ENCODE results near the gene CPNE5. TPM values are rescaled to one million over a fixed set of nuclear protein-coding genes. Genes with fewer than 3 reads are reported as not detected.

The CPNE5 gene
- total and polyA plus RNA-seq, 9 of the 15 experiments (the other 6 are each of a cell fraction or from before 2014, with no cell fraction given): 0.14 to 1.0 (median 0.46) TPM; not detected in 2

- BruUV-seq (replicated peaks): no TSS peak
- Histone ChIP-seq H3K9me3 (replicated peaks; ENCODE audit: control insufficient read depth, insufficient read depth, low read depth, low read length) (no peaks in the 10 kb centered on the region), H3K79me2 (ENCODE audit: control insufficient read depth, insufficient read depth, low read length) (peaks cover 64% of the 10 kb centered on the region), H3K4me1 (replicated peaks in 1 of 2; ENCODE audit: control insufficient read depth in 2 of 2, insufficient read depth in 2 of 2, low read length in 2 of 2) (peaks cover 17 to 37% of the 10 kb centered on the region in 2 experiments; a peak in 4 of 5 replicates), H2AFZ (ENCODE audit: low read depth, low read length) (peak overlapping the region; percentile 52), H3K9ac (ENCODE audit: insufficient read depth in 1 of 2, low read depth in 2 of 2, low read length in 2 of 2) (peak overlapping the region; percentile 53 to 88; a peak in 3 of 4 replicates), H4K20me1 (replicated peaks; ENCODE audit: control insufficient read depth, insufficient read depth, low read length) (no peaks in the 10 kb centered on the region), H3K36me3 (ENCODE audit: control insufficient read depth, insufficient read depth, low read length) (peaks cover 9% of the 10 kb centered on the region; the same call in 2 of the 3 replicates), H3K27ac (ENCODE audit: extremely low read depth, low read depth, low read length) (peak overlapping the region; percentile 90), H3K27me3 (ENCODE audit: control insufficient read depth in 2 of 2, insufficient read depth in 2 of 2, low read length in 2 of 2) (no peaks in the 10 kb centered on the region), H3K9me1 (ENCODE audit: control insufficient read depth, insufficient read depth, low read length) (no peaks in the 10 kb centered on the region), H3K4me3 (peak overlapping the region; percentile 64), H3K4me2 (ENCODE audit: insufficient read depth, low read length) (peak overlapping the region; percentile 88)
- WGBS (ENCODE audit: insufficient coverage, low coverage, missing lambda C conversion rate): under 1% methylated on average over 10 of the region's 10 CpGs
- peak in 1 of 4 experiments; percentile 51 for DNase-seq (ENCODE audit: extremely low read depth in 1 of 4, low spot score in 3 of 4)
- FAIRE-seq: no peak
- peak; percentile 56 for ATAC-seq
- intact Hi-C loops (cut with micrococcal nuclease): loop anchor here (5.0 to 10.0 kb wide), 3 partner anchors 100 to 328 kb away; partner anchors contain the start of gene MTCH1
- in situ Hi-C loops (cut with MboI): no loop called here
- ChIA-PET POLR2A (interaction anchor here (1.0 to 5.8 kb wide), 5 partner anchors 11 to 60 kb away, joined by 3 to 79 read pairs (median 4); partner anchors contain the start of gene PPIL1), CTCF (ENCODE audit: low intra/inter-chr PET ratio) (no interaction called here)
- TF ChIP-seq, protein P1, sequence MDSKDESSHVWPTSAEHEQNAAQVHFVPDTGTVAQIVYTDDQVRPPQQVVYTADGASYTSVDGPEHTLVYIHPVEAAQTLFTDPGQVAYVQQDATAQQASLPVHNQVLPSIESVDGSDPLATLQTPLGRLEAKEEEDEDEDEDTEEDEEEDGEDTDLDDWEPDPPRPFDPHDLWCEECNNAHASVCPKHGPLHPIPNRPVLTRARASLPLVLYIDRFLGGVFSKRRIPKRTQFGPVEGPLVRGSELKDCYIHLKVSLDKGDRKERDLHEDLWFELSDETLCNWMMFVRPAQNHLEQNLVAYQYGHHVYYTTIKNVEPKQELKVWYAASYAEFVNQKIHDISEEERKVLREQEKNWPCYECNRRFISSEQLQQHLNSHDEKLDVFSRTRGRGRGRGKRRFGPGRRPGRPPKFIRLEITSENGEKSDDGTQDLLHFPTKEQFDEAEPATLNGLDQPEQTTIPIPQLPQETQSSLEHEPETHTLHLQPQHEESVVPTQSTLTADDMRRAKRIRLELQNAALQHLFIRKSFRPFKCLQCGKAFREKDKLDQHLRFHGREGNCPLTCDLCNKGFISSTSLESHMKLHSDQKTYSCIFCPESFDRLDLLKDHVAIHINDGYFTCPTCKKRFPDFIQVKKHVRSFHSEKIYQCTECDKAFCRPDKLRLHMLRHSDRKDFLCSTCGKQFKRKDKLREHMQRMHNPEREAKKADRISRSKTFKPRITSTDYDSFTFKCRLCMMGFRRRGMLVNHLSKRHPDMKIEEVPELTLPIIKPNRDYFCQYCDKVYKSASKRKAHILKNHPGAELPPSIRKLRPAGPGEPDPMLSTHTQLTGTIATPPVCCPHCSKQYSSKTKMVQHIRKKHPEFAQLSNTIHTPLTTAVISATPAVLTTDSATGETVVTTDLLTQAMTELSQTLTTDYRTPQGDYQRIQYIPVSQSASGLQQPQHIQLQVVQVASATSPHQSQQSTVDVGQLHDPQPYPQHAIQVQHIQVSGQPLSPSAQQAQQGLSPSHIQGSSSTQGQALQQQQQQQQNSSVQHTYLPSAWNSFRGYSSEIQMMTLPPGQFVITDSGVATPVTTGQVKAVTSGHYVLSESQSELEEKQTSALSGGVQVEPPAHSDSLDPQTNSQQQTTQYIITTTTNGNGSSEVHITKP (IDR thresholded peaks at IDR 0.05; ENCODE audit: partially characterized antibody): peak; percentile 76
- TF ChIP-seq KAT7 (CRISPR knock-in tag; IDR thresholded peaks at IDR 0.05; ENCODE audit: borderline replicate concordance) (0 out of 2 replicates have a peak, but pooled peaks have one; percentile 29), POLR2A (conservative IDR thresholded peaks at IDR 0.05) (peak; percentile 78), HLTF (IDR thresholded peaks at IDR 0.05) (peak; percentile 86; the same call in 1 of the 2 replicates), SMAD4 (CRISPR knock-in tag; conservative IDR thresholded peaks at IDR 0.05) (0 out of 2 replicates have a peak, but pooled peaks have one; percentile 35), NCOA1 (IDR thresholded peaks at IDR 0.05; ENCODE audit: low read depth) (0 out of 2 replicates have a peak, but pooled peaks have one; percentile 35), BCOR (IDR thresholded peaks at IDR 0.05) (peak; percentile 42; the same call in 1 of the 2 replicates), DMBX1 (CRISPR knock-in tag; IDR thresholded peaks at IDR 0.05; ENCODE audit: borderline replicate concordance) (peak; percentile 32; the same call in 1 of the 2 replicates), TCF3 (CRISPR knock-in tag; IDR thresholded peaks at IDR 0.05) (no peak), ARNT (IDR thresholded peaks at IDR 0.05) (peak in 1 of 2 experiments; percentile 9; a peak in 1 of 4 replicates), SNIP1 (IDR thresholded peaks at IDR 0.05; ENCODE audit: low read depth) (0 out of 2 replicates have a peak, but pooled peaks have one; percentile 55), SREBF1 (IDR thresholded peaks at IDR 0.05; ENCODE audit: borderline replicate concordance, low read depth, low read length) (peak; percentile 94; the same call in 1 of the 2 replicates), SMARCA4 (IDR thresholded peaks at IDR 0.05) (peak; percentile 55), KAT8 (IDR thresholded peaks at IDR 0.05; ENCODE audit: low read depth) (0 out of 2 replicates have a peak, but pooled peaks have one; percentile 24), THRB (CRISPR knock-in tag; conservative IDR thresholded peaks at IDR 0.05) (no peak)
- TF ChIP-seq, protein P2, sequence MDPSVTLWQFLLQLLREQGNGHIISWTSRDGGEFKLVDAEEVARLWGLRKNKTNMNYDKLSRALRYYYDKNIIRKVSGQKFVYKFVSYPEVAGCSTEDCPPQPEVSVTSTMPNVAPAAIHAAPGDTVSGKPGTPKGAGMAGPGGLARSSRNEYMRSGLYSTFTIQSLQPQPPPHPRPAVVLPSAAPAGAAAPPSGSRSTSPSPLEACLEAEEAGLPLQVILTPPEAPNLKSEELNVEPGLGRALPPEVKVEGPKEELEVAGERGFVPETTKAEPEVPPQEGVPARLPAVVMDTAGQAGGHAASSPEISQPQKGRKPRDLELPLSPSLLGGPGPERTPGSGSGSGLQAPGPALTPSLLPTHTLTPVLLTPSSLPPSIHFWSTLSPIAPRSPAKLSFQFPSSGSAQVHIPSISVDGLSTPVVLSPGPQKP (CRISPR knock-in tag; IDR thresholded peaks at IDR 0.05): no peak
Measured at GRCh38 chr6:36886950-36887618, 47.8 kb upstream of the CPNE5 start.
